Kidney (tissue), 14 donors: ENCODE measurements around the gene SLC35A1. TPM values are rescaled to one million over a fixed set of nuclear protein-coding genes. Genes with fewer than 3 reads are reported as not detected.

Experiments
- DNase-seq, 5 donors: peaks; one replicate each; pipeline ENCODE4 v3.0.0-alpha.2; 2013 to 2020
- FAIRE-seq: peaks from 2 replicates; lab custom pipeline; 2012; peaks lifted over from hg19 to GRCh38; lab: Jason Lieb, UNC
- H3K27ac ChIP-seq, 2 donors: one replicate each; pipeline ENCODE4 v1.7.0; 2013; ENCODE audit warnings: low read depth in 2 of 2, low read length in 2 of 2, inconsistent platforms in 1 of 2
- H3K27me3 ChIP-seq: one replicate; pipeline ENCODE4 v1.7.1; 2013; ENCODE audit warnings: low read length, inconsistent platforms; ENCODE audit not compliant: control insufficient read depth, insufficient read depth
- H3K36me3 ChIP-seq, 3 donors: one replicate each; pipeline versions ENCODE4 v1.7.0 to v1.7.1; 2013; ENCODE audit warnings: low read length in 3 of 3, control low read depth in 1 of 3, inconsistent platforms in 1 of 3; ENCODE audit not compliant: insufficient read depth in 3 of 3, control insufficient read depth in 2 of 3
- H3K4me1 ChIP-seq, 3 donors: one replicate each; pipeline versions ENCODE4 v1.7.0 to v1.7.1; 2013; ENCODE audit warnings: low read length in 3 of 3, inconsistent platforms in 1 of 3, low read depth in 1 of 3; ENCODE audit not compliant: control insufficient read depth in 2 of 3, insufficient read depth in 2 of 3
- H3K4me3 ChIP-seq, 3 donors: one replicate each; pipeline versions ENCODE4 v1.7.0 to v1.8.1; 2013; ENCODE audit warnings: low read length in 3 of 3, control low read depth in 1 of 3, inconsistent platforms in 1 of 3
- H3K9ac ChIP-seq, 3 donors: one replicate each; pipeline versions ENCODE4 v1.7.0 to v1.7.1; 2013; ENCODE audit warnings: low read length in 3 of 3, control low read depth in 1 of 3, inconsistent platforms in 1 of 3
- H3K9me3 ChIP-seq, 3 donors: one replicate each; pipeline versions ENCODE4 v1.7.0 to v1.7.1; 2013; ENCODE audit warnings: low read length in 3 of 3, control low read depth in 1 of 3, inconsistent platforms in 1 of 3; ENCODE audit not compliant: control insufficient read depth in 2 of 3, insufficient read depth in 1 of 3
- CTCF ChIP-seq: IDR thresholded peaks from 3 replicates; pipeline ENCODE4 v1.5.1; 2012; ENCODE audit warnings: mild to moderate bottlenecking, moderate library complexity, borderline replicate concordance; ENCODE audit not compliant: insufficient read depth; ENCODE audit errors: extremely low read depth
- intact Hi-C: fragments of 100-400 bp; cut with DNase I; formaldehyde crosslinking; loops from one replicate; pipeline ENCODE4 v1.11.1; 2022
- polyA plus RNA-seq: library from polyadenylated mRNA; stranded (reverse); fragments of 350-450 nt; fragmentation: Illumina TruSeq; extraction: RNeasy Lipid Tissue Mini Kit (QIAGEN cat#74804); gene quantifications from one replicate; pipeline ENCODE4 v1.2.3, GENCODE V29; 2014; ENCODE audit warnings: low read depth, low replicate concordance; ENCODE audit not compliant: insufficient read depth
- total RNA-seq: library from RNA; stranded (reverse); fragmentation: NEBNext Ultra II Directional; extraction: Animal tissue kit (Norgen Biotek cat#: 25700); gene quantifications from one replicate; pipeline ENCODE4 v1.2.1, GENCODE V29; 2021
- donor health status: control.
- donor health status: control.
- donor health status: control.
- donor health status: control.
- donor health status: control.
- donor health status: DM: yes; HTN: yes; CAD: no.
- donor health status: Normal renal cell carcinoma (clear cell type).

The SLC35A1 gene
- total and polyA plus RNA-seq, 2 donors from 2014 or later, result 18.1 to 20.4 TPM

GRCh38 chr6:87431263-87431662 lies 41.5 kb upstream of the SLC35A1 start:
- H3K9me3 ChIP-seq, result no peaks in the 10 kb centered on the region
- H3K27me3 ChIP-seq, result no peaks in the 10 kb centered on the region
- FAIRE-seq (no peak), DNase-seq (no peak)
- H3K4me1 ChIP-seq, result no peaks in the 10 kb centered on the region
- no peaks in the 10 kb centered on the region for H3K36me3 ChIP-seq
- no peak overlapping the region for H3K4me3 ChIP-seq
- no peak for TF ChIP-seq CTCF
- intact Hi-C loops, result no loop called here
- H3K27ac ChIP-seq, result no peak overlapping the region
- H3K9ac ChIP-seq, result no peak overlapping the region

- FAIRE-seq (no peak), DNase-seq (peak in 4 of 5 donors; percentile 71 to 90 (median 88))
- no peak for TF ChIP-seq CTCF
- H3K4me1 ChIP-seq, result no peaks in the 10 kb centered on the region
- no peak overlapping the region for H3K27ac ChIP-seq
- H3K9ac ChIP-seq, result no peak overlapping the region
- intact Hi-C loops, result no loop called here
- H3K27me3 ChIP-seq, result no peaks in the 10 kb centered on the region
- no peaks in the 10 kb centered on the region for H3K36me3 ChIP-seq
- H3K9me3 ChIP-seq, result no peaks in the 10 kb centered on the region
- H3K4me3 ChIP-seq, result no peak overlapping the region
These were observed 36.3 kb upstream of the SLC35A1 start for GRCh38 chr6:87436435-87436834.

GRCh38 chr6:87441711-87442110 lies 31.1 kb upstream of the SLC35A1 start:
- no peaks in the 10 kb centered on the region for H3K9me3 ChIP-seq
- intact Hi-C loops, result no loop called here
- H3K36me3 ChIP-seq, result no peaks in the 10 kb centered on the region
- DNase-seq (no peak), FAIRE-seq (no peak)
- H3K9ac ChIP-seq, result no peak overlapping the region
- TF ChIP-seq CTCF, result no peak
- H3K27ac ChIP-seq, result no peak overlapping the region
- no peak overlapping the region for H3K4me3 ChIP-seq
- H3K4me1 ChIP-seq, result no peaks in the 10 kb centered on the region
- no peaks in the 10 kb centered on the region for H3K27me3 ChIP-seq

- intact Hi-C loops, result no loop called here
- no peaks in the 10 kb centered on the region for H3K27me3 ChIP-seq
- no peaks in the 10 kb centered on the region for H3K36me3 ChIP-seq
- FAIRE-seq (no peak), DNase-seq (peak in 1 of 5 donors; percentile 2)
- no peaks in the 10 kb centered on the region for H3K4me1 ChIP-seq
- H3K9ac ChIP-seq, result no peak overlapping the region
- H3K9me3 ChIP-seq, result no peaks in the 10 kb centered on the region
- H3K27ac ChIP-seq, result no peak overlapping the region
- TF ChIP-seq CTCF, result no peak
- no peak overlapping the region for H3K4me3 ChIP-seq
These were observed 28.4 kb upstream of the SLC35A1 start for GRCh38 chr6:87444362-87444761.
